ENCODE results near the gene SLC4A7. TPM values are rescaled to one million over a fixed set of nuclear protein-coding genes. Genes with fewer than 3 reads are reported as not detected.

The SLC4A7 gene
- total and polyA plus RNA-seq, 7 donors: 1.4 to 26.6 (median 13.3) TPM

DNA sequence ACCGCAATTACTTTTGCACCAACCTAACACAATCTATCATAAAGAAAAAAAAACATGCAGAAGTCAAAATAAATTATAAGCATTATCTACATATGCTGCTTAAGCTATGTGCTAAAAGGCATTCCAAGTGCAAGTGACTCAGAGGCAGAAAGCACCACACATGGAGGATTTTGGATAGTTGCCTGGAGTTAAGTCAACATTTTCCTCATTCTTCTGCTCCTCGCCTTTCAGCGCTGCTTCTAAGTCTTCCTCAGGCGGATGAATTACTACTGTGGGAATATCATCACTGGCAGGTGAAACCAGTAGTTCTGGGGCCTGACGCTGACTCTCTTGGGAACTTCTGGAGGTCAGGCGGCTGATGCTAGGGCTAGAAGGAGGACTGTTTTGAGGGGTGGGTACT, 53.1 kb downstream of the SLC4A7 start:
- ATAC-seq: no peak
- H3K27ac ChIP-seq: no peak overlapping the region
- H3K4me1 ChIP-seq: no peaks in the 10 kb centered on the region
- no peaks in the 10 kb centered on the region for H3K27me3 ChIP-seq (ENCODE audit: insufficient read depth in 3 of 3, low read length in 2 of 3)
- 54 to 73% (median 59%) methylated on average over 6 of the region's 6 CpGs for WGBS, 3 donors
- TF ChIP-seq, protein P1, sequence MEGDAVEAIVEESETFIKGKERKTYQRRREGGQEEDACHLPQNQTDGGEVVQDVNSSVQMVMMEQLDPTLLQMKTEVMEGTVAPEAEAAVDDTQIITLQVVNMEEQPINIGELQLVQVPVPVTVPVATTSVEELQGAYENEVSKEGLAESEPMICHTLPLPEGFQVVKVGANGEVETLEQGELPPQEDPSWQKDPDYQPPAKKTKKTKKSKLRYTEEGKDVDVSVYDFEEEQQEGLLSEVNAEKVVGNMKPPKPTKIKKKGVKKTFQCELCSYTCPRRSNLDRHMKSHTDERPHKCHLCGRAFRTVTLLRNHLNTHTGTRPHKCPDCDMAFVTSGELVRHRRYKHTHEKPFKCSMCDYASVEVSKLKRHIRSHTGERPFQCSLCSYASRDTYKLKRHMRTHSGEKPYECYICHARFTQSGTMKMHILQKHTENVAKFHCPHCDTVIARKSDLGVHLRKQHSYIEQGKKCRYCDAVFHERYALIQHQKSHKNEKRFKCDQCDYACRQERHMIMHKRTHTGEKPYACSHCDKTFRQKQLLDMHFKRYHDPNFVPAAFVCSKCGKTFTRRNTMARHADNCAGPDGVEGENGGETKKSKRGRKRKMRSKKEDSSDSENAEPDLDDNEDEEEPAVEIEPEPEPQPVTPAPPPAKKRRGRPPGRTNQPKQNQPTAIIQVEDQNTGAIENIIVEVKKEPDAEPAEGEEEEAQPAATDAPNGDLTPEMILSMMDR (IDR thresholded peaks at IDR 0.05): no peak
- intact Hi-C loops (cut with DNase I): no loop called here
- H3K9me3 ChIP-seq: no peaks in the 10 kb centered on the region
- H3K4me3 ChIP-seq: no peak overlapping the region
- peaks cover 3 to 54% of the 10 kb centered on the region in 2 donors for H3K36me3 ChIP-seq (ENCODE audit: insufficient read depth in 1 of 2, low read depth in 1 of 2)
- no peak for DNase-seq

DNA sequence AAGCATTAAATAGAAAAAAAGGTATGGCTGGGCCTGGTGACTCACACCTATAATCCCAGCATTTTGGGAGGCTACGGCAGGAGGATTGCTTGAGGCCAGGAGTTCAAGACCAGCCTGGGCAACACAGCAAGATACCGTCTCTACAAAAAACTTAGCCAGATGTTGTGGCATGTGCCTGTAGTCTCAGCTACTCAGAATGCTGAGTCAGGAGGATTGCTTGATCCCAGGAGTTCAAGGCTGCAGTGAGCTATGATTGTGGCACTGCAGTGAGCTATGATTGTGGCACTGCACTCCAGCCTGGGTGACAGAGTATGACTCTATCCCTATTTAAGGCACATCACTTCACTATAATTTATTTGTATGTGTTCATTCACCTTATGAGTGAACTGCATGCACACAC, 54.3 kb downstream of the SLC4A7 start:
- intact Hi-C loops (cut with DNase I): loop anchor here in 1 of 2 donors (5.0 kb wide), 1 partner anchor 68 kb away; no protein-coding TSS in a partner anchor
- H3K36me3 ChIP-seq (ENCODE audit: insufficient read depth in 1 of 2, low read depth in 1 of 2): peaks cover 3 to 49% of the 10 kb centered on the region in 2 donors
- DNase-seq: no peak
- H3K4me3 ChIP-seq: no peak overlapping the region
- 96 to 100% (median 99%) methylated on average over 2 of the region's 2 CpGs for WGBS, 3 donors
- TF ChIP-seq, protein P1 (IDR thresholded peaks at IDR 0.05): no peak
- H3K4me1 ChIP-seq: peaks cover 2% of the 10 kb centered on the region
- H3K9me3 ChIP-seq: no peaks in the 10 kb centered on the region
- peak in 3 of 4 donors; percentile 37 to 57 (median 42) for ATAC-seq
- no peaks in the 10 kb centered on the region for H3K27me3 ChIP-seq (ENCODE audit: insufficient read depth in 3 of 3, low read length in 2 of 3)
- no peak overlapping the region for H3K27ac ChIP-seq

DNA sequence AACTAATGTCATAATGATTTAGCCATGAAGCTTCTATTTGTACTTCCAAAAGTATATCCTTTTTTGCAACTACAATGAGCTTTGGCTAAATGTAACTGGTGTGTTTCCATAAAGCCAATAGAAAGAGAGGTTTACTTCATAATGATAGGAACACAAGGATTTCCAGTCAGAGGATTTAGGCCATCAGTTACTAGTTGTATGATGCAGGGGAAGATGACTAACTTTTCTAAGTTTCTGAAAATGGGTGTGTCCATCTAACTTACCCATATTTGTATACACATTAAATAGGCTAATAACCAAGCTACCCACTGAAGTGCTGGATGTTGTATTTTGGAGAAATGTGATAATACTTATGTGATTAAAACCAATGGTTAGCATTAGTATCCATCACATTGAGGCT, 55.7 kb downstream of the SLC4A7 start:
- intact Hi-C loops (cut with DNase I): loop anchor here in 1 of 2 donors (5.0 kb wide), 1 partner anchor 66 kb away; no protein-coding TSS in a partner anchor
- Histone ChIP-seq H3K27me3 (ENCODE audit: insufficient read depth in 3 of 3, low read length in 2 of 3) (no peaks in the 10 kb centered on the region), H3K27ac (no peak overlapping the region), H3K9me3 (no peaks in the 10 kb centered on the region), H3K4me1 (peaks cover 15% of the 10 kb centered on the region), H3K36me3 (ENCODE audit: insufficient read depth in 1 of 2, low read depth in 1 of 2) (peaks cover 3 to 47% of the 10 kb centered on the region in 2 donors), H3K4me3 (no peak overlapping the region)
- ATAC-seq (no peak), DNase-seq (no peak)
- TF ChIP-seq, protein P1 (IDR thresholded peaks at IDR 0.05): no peak

DNA sequence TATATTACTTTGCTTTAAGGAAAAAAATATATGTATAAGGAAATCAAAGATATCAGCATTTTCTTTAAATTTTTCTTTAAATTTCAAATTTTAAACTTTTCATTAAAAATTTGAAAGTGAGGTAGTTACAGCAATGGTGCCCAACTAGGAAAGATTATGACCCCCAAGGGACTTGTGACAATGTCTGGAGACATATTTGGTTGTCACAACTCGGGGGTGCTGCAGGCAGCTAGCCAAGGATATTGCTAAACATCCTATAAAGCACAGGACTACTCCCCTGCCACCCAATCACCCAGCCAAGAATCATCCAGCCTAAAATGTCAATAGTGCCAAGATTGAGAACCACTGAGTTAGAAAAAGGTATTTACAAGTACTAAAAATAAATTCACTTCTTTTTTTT, 57.3 kb downstream of the SLC4A7 start:
- H3K4me1 ChIP-seq: peaks cover 22% of the 10 kb centered on the region
- peaks cover 3 to 33% of the 10 kb centered on the region in 2 donors for H3K36me3 ChIP-seq (ENCODE audit: insufficient read depth in 1 of 2, low read depth in 1 of 2)
- H3K27me3 ChIP-seq (ENCODE audit: insufficient read depth in 3 of 3, low read length in 2 of 3): no peaks in the 10 kb centered on the region
- DNase-seq (no peak), ATAC-seq (no peak)
- no peaks in the 10 kb centered on the region for H3K9me3 ChIP-seq
- 27 to 35% (median 31%) methylated on average over 1 of the region's 1 CpG for WGBS, 3 donors
- TF ChIP-seq, protein P1 (IDR thresholded peaks at IDR 0.05): no peak
- H3K4me3 ChIP-seq: no peak overlapping the region
- H3K27ac ChIP-seq: no peak overlapping the region
- intact Hi-C loops (cut with DNase I): loop anchor here in 1 of 2 donors (5.0 kb wide), 1 partner anchor 65 kb away; no protein-coding TSS in a partner anchor
